Trophoblast cell (in vitro differentiated cells and primary cell): ENCODE measurements around the gene TSN.

Experiments
- DNase-seq, 2 donors: peaks; one replicate each; pipeline ENCODE4 v3.0.0-alpha.2; 2016
- H2AFZ ChIP-seq: 2 replicates; pipeline ENCODE4 v1.6.1; 2013; ENCODE audit warnings: low read length, moderate library complexity, mild to moderate bottlenecking; ENCODE audit not compliant: insufficient read depth, poor library complexity
- H2AK5ac ChIP-seq: 2 replicates; pipeline ENCODE4 v1.6.1; 2013; ENCODE audit warnings: mild to moderate bottlenecking, low read length
- H2BK120ac ChIP-seq: 2 replicates; pipeline ENCODE4 v1.6.1; 2013; ENCODE audit warnings: low read length, mild to moderate bottlenecking, moderate library complexity; ENCODE audit not compliant: insufficient read depth, poor library complexity
- H2BK12ac ChIP-seq: 2 replicates; pipeline ENCODE4 v1.6.1; 2013; ENCODE audit warnings: mild to moderate bottlenecking, low read length, moderate library complexity
- H2BK5ac ChIP-seq: 2 replicates; pipeline ENCODE4 v1.6.1; 2013; ENCODE audit warnings: low read length, low read depth, moderate library complexity, mild to moderate bottlenecking; ENCODE audit not compliant: poor library complexity
- H3K14ac ChIP-seq: 2 replicates; pipeline ENCODE4 v1.6.1; 2013; ENCODE audit warnings: mild to moderate bottlenecking, low read length
- H3K18ac ChIP-seq: 2 replicates; pipeline ENCODE4 v1.6.1; 2013; ENCODE audit warnings: mild to moderate bottlenecking, low read length
- H3K23ac ChIP-seq: 2 replicates; pipeline ENCODE4 v1.6.1; 2013; ENCODE audit warnings: low read length
- H3K27ac ChIP-seq: 2 replicates; pipeline ENCODE4 v1.5.1; 2013; ENCODE audit warnings: low read depth, mild to moderate bottlenecking, inconsistent platforms, low read length, moderate library complexity
- H3K27me3 ChIP-seq: 2 replicates; pipeline ENCODE4 v1.6.1; 2013; ENCODE audit warnings: inconsistent platforms, mild to moderate bottlenecking, low read length, moderate library complexity; ENCODE audit not compliant: insufficient read depth
- H3K36me3 ChIP-seq, 2 experiments: 1 replicate in 1 of 2; 2 replicates in 1 of 2; pipeline ENCODE4 v1.6.1; 2013; ENCODE audit warnings: low read length in 2 of 2, mild to moderate bottlenecking in 2 of 2, moderate library complexity in 1 of 2; ENCODE audit not compliant: insufficient read depth in 2 of 2, control insufficient read depth in 1 of 2
- H3K4ac ChIP-seq: 2 replicates; pipeline ENCODE4 v1.6.1; 2013; ENCODE audit warnings: low read depth, mild to moderate bottlenecking, low read length, moderate library complexity
- H3K4me1 ChIP-seq, 2 experiments: 1 replicate in 1 of 2; 2 replicates in 1 of 2; pipeline ENCODE4 v1.6.1; 2013; ENCODE audit warnings: low read length in 2 of 2, mild to moderate bottlenecking in 2 of 2, moderate library complexity in 1 of 2; ENCODE audit not compliant: insufficient read depth in 2 of 2, control insufficient read depth in 1 of 2
- H3K4me2 ChIP-seq: 2 replicates; pipeline ENCODE4 v1.6.1; 2013; ENCODE audit warnings: inconsistent platforms, mild to moderate bottlenecking, low read length, moderate library complexity
- H3K4me3 ChIP-seq: 2 replicates; pipeline ENCODE4 v1.5.1; 2013; ENCODE audit warnings: mild to moderate bottlenecking, low read depth, low read length, inconsistent platforms
- H3K79me1 ChIP-seq: one replicate; pipeline ENCODE4 v1.6.1; 2013; ENCODE audit warnings: low read length
- H3K79me2 ChIP-seq: 2 replicates; pipeline ENCODE4 v1.6.1; 2013; ENCODE audit warnings: low read length, mild to moderate bottlenecking; ENCODE audit not compliant: control insufficient read depth, insufficient read depth, poor library complexity
- H3K9ac ChIP-seq: 2 replicates; pipeline ENCODE4 v1.6.1; 2013; ENCODE audit warnings: mild to moderate bottlenecking, low read length
- H3K9me3 ChIP-seq: 2 replicates; pipeline ENCODE4 v1.6.1; 2013; ENCODE audit warnings: low read depth, mild to moderate bottlenecking, control low read depth, inconsistent platforms, low read length; ENCODE audit not compliant: insufficient read depth
- H4K12ac ChIP-seq: 2 replicates; pipeline ENCODE4 v1.6.1; 2013; ENCODE audit warnings: low read depth, mild to moderate bottlenecking, low read length, moderate library complexity
- H4K8ac ChIP-seq: 2 replicates; pipeline ENCODE4 v1.6.1; 2013; ENCODE audit warnings: low read depth, mild to moderate bottlenecking, low read length, moderate library complexity
- H4K91ac ChIP-seq: one replicate; pipeline ENCODE4 v1.6.1; 2013; ENCODE audit warnings: low read depth, mild to moderate bottlenecking, low read length, moderate library complexity
- WGBS: extraction: QIAGEN DNeasy Blood & Tissue Kit; methylation state at CpG from one replicate; pipeline ENCODE4 v1.1.7; 2013; ENCODE audit warnings: missing lambda C conversion rate; ENCODE audit not compliant: insufficient read length, insufficient coverage; ENCODE audit errors: extremely low coverage; 5-methylcytosine and 5-hydroxymethylcytosine counted together

The TSN gene

DNA sequence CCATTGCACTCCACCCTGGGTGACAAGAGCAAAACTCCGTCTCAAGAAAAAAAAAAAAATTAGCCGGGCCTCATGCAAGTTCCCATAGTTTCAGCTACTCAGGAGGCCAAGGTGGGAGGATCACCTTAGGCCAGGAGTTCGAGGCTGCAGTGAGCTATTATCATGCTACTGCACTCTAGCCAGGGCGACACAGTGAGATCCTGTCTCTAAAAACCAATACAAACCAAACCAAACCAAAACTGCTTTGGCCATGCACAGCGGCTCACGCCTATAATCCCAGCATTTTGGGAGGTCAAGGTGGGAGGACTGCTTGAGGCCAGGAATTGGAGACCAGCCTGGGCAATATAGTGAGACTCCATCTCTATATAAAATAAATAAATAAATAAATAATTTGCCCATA lies 37.9 kb upstream of the TSN start:
- H3K4me1 ChIP-seq = no peaks in the 10 kb centered on the region
- no peaks in the 10 kb centered on the region for H3K27me3 ChIP-seq
- no peak overlapping the region for H4K91ac ChIP-seq
- H3K9me3 ChIP-seq = no peaks in the 10 kb centered on the region
- no peak overlapping the region for H3K4ac ChIP-seq
- no peak overlapping the region for H3K4me2 ChIP-seq
- H3K14ac ChIP-seq = no peak overlapping the region
- H3K79me2 ChIP-seq = no peaks in the 10 kb centered on the region
- H4K12ac ChIP-seq = no peak overlapping the region
- H2AK5ac ChIP-seq = no peak overlapping the region
- no peak overlapping the region for H3K9ac ChIP-seq
- no peaks in the 10 kb centered on the region for H3K36me3 ChIP-seq
- H4K8ac ChIP-seq = no peak overlapping the region
- DNase-seq = no peak
- H2BK120ac ChIP-seq = no peak overlapping the region
- no peaks in the 10 kb centered on the region for H3K79me1 ChIP-seq
- no peak overlapping the region for H3K23ac ChIP-seq
- no peak overlapping the region for H2BK12ac ChIP-seq
- no peak overlapping the region for H3K4me3 ChIP-seq
- H2BK5ac ChIP-seq = no peak overlapping the region
- H3K18ac ChIP-seq = no peak overlapping the region
- no CpG with 5 or more reads among the region's 6 CpGs for WGBS
- H2AFZ ChIP-seq = no peak overlapping the region
- no peak overlapping the region for H3K27ac ChIP-seq

DNA sequence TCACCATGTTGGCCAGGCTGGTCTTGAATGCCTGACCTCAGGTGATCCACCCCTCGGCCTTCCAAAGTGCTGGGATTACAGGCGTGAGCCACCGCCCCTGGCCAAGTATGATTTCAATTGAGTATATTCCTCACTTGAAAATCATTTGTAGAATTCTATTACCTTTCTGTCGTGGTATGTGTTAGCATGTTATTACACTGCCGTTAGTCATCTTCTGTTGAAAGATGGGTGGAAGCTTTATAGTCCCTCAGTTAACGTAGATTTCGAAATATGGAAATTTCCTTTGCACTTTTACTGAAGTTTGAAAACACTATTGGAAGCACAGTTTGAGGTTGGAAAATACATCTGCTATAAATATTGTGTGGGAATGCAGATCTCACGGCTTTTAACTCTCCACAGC lies 33.5 kb upstream of the TSN start:
- no peak overlapping the region for H2BK120ac ChIP-seq
- no peak overlapping the region for H4K91ac ChIP-seq
- H2AK5ac ChIP-seq = no peak overlapping the region
- H3K4ac ChIP-seq = no peak overlapping the region
- H3K4me1 ChIP-seq = no peaks in the 10 kb centered on the region
- no peak overlapping the region for H2BK12ac ChIP-seq
- no peaks in the 10 kb centered on the region for H3K9me3 ChIP-seq
- no peaks in the 10 kb centered on the region for H3K79me1 ChIP-seq
- H3K4me3 ChIP-seq = no peak overlapping the region
- no peak overlapping the region for H3K9ac ChIP-seq
- no peak overlapping the region for H4K8ac ChIP-seq
- H3K79me2 ChIP-seq = no peaks in the 10 kb centered on the region
- H3K27me3 ChIP-seq = no peaks in the 10 kb centered on the region
- no peak overlapping the region for H3K27ac ChIP-seq
- no peak overlapping the region for H3K4me2 ChIP-seq
- no peak overlapping the region for H4K12ac ChIP-seq
- H3K18ac ChIP-seq = no peak overlapping the region
- no peak overlapping the region for H2AFZ ChIP-seq
- H2BK5ac ChIP-seq = no peak overlapping the region
- WGBS = no CpG with 5 or more reads among the region's 8 CpGs
- no peak overlapping the region for H3K23ac ChIP-seq
- H3K36me3 ChIP-seq = peaks cover 1 to 3% of the 10 kb centered on the region in 2 experiments
- no peak overlapping the region for H3K14ac ChIP-seq
- peak; percentile 90 to 94 for DNase-seq

DNA sequence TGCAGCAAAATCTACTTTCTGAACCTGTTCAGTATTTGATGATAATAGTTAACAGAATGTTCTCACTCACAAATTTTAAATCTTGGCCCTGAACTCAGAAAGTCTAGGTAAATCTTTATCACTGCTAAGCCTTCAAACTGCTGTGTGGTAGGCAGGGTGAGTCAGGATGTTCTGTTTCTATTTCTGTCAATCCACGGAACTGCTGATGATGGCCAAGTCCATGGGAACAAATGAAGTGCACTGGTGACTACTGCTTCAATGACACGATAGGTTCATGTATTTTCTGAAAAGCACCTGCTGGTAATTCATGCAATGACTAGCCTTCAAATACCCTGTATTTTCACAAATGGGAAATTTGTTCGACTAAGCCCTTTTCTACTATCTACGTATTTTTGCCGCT lies 33.0 kb upstream of the TSN start:
- Histone ChIP-seq H3K4me1 (no peaks in the 10 kb centered on the region), H3K9ac (no peak overlapping the region), H4K91ac (no peak overlapping the region), H4K12ac (no peak overlapping the region), H3K4me3 (no peak overlapping the region), H2BK5ac (no peak overlapping the region), H3K36me3 (peaks cover 3 to 4% of the 10 kb centered on the region in 2 experiments), H2AFZ (no peak overlapping the region), H3K14ac (no peak overlapping the region), H3K79me2 (no peaks in the 10 kb centered on the region), H3K4me2 (no peak overlapping the region), H3K9me3 (no peaks in the 10 kb centered on the region), H3K23ac (no peak overlapping the region), H3K4ac (no peak overlapping the region), H3K27me3 (no peaks in the 10 kb centered on the region), H3K27ac (no peak overlapping the region), H3K18ac (no peak overlapping the region), H2AK5ac (no peak overlapping the region), H2BK12ac (no peak overlapping the region), H3K79me1 (no peaks in the 10 kb centered on the region), H4K8ac (no peak overlapping the region), H2BK120ac (no peak overlapping the region)
- WGBS = no CpG with 5 or more reads among the region's 5 CpGs
- peak; percentile 15 to 34 for DNase-seq

DNA sequence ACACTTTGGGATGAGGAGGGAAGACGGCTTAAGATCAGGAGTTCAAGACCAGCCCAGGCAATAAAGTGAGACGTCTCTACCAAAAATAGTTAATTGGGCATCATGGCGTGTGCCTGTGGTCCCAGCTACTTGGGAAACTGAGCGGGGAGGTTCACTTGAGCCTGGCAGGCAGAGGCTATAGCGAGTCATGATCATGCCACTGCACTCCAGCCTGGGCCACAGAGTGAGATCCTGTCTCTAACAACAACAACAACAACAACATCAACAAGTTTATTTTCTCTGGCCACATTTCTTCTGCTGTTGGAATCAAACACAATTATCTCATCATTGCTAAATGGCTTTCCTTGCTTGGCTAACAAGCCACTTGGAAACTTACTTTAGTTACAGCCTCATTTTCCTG lies 32.1 kb upstream of the TSN start:
- no peak overlapping the region for H2AK5ac ChIP-seq
- H3K14ac ChIP-seq = no peak overlapping the region
- no peak overlapping the region for H3K9ac ChIP-seq
- H2AFZ ChIP-seq = no peak overlapping the region
- H3K4me3 ChIP-seq = no peak overlapping the region
- no peak overlapping the region for H3K4ac ChIP-seq
- H3K23ac ChIP-seq = no peak overlapping the region
- no peak overlapping the region for H2BK120ac ChIP-seq
- H3K36me3 ChIP-seq = peaks cover 3 to 4% of the 10 kb centered on the region in 2 experiments
- DNase-seq = no peak
- H3K27me3 ChIP-seq = no peaks in the 10 kb centered on the region
- no peak overlapping the region for H4K91ac ChIP-seq
- H4K8ac ChIP-seq = no peak overlapping the region
- no peak overlapping the region for H3K4me2 ChIP-seq
- H3K27ac ChIP-seq = no peak overlapping the region
- no peak overlapping the region for H2BK12ac ChIP-seq
- no peaks in the 10 kb centered on the region for H3K4me1 ChIP-seq
- no peaks in the 10 kb centered on the region for H3K79me2 ChIP-seq
- no CpG with 5 or more reads among the region's 5 CpGs for WGBS
- no peaks in the 10 kb centered on the region for H3K79me1 ChIP-seq
- no peak overlapping the region for H3K18ac ChIP-seq
- H4K12ac ChIP-seq = no peak overlapping the region
- H2BK5ac ChIP-seq = no peak overlapping the region
- H3K9me3 ChIP-seq = no peaks in the 10 kb centered on the region
